Measurements from ENCODE around the gene ZNF536.

DNA sequence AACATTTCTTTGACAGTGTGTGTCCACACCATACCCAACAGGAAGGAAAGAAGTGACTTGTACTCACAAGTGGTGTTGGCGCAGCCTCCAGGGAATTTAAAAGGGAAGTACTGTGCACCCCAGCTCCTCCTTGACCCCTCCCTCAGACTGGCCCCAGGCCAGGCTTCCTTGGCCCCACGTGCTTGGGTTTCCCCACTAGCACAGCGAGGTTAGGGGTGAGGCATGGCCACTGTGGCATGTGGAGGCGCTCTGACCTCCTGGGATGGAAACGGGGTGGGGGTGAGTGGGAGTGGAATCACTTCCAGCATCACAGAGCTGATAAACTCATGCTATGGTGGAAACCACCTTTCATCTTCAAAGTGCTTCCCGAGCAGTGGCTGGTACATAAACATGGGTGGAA is 168.6 kb downstream of the ZNF536 start:
- no peak for TF ChIP-seq SP1 (CRISPR knock-in tag; conservative IDR thresholded peaks at IDR 0.05)
- TF ChIP-seq, protein P1, sequence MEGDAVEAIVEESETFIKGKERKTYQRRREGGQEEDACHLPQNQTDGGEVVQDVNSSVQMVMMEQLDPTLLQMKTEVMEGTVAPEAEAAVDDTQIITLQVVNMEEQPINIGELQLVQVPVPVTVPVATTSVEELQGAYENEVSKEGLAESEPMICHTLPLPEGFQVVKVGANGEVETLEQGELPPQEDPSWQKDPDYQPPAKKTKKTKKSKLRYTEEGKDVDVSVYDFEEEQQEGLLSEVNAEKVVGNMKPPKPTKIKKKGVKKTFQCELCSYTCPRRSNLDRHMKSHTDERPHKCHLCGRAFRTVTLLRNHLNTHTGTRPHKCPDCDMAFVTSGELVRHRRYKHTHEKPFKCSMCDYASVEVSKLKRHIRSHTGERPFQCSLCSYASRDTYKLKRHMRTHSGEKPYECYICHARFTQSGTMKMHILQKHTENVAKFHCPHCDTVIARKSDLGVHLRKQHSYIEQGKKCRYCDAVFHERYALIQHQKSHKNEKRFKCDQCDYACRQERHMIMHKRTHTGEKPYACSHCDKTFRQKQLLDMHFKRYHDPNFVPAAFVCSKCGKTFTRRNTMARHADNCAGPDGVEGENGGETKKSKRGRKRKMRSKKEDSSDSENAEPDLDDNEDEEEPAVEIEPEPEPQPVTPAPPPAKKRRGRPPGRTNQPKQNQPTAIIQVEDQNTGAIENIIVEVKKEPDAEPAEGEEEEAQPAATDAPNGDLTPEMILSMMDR (IDR thresholded peaks at IDR 0.05), result no peak
- TF ChIP-seq CBFB (CRISPR knock-in tag; IDR thresholded peaks at IDR 0.05; ENCODE audit: low read depth), result no peak
- TF ChIP-seq TP53 (CRISPR knock-in tag; IDR thresholded peaks at IDR 0.05), result no peak
- TF ChIP-seq CREM (CRISPR knock-in tag; IDR thresholded peaks at IDR 0.05), result no peak
- no peak for TF ChIP-seq KAT7 (CRISPR knock-in tag; IDR thresholded peaks at IDR 0.05; ENCODE audit: borderline replicate concordance)
- TF ChIP-seq, protein P2, sequence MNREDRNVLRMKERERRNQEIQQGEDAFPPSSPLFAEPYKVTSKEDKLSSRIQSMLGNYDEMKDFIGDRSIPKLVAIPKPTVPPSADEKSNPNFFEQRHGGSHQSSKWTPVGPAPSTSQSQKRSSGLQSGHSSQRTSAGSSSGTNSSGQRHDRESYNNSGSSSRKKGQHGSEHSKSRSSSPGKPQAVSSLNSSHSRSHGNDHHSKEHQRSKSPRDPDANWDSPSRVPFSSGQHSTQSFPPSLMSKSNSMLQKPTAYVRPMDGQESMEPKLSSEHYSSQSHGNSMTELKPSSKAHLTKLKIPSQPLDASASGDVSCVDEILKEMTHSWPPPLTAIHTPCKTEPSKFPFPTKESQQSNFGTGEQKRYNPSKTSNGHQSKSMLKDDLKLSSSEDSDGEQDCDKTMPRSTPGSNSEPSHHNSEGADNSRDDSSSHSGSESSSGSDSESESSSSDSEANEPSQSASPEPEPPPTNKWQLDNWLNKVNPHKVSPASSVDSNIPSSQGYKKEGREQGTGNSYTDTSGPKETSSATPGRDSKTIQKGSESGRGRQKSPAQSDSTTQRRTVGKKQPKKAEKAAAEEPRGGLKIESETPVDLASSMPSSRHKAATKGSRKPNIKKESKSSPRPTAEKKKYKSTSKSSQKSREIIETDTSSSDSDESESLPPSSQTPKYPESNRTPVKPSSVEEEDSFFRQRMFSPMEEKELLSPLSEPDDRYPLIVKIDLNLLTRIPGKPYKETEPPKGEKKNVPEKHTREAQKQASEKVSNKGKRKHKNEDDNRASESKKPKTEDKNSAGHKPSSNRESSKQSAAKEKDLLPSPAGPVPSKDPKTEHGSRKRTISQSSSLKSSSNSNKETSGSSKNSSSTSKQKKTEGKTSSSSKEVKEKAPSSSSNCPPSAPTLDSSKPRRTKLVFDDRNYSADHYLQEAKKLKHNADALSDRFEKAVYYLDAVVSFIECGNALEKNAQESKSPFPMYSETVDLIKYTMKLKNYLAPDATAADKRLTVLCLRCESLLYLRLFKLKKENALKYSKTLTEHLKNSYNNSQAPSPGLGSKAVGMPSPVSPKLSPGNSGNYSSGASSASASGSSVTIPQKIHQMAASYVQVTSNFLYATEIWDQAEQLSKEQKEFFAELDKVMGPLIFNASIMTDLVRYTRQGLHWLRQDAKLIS (CRISPR knock-in tag; IDR thresholded peaks at IDR 0.05; ENCODE audit: borderline replicate concordance), result no peak
- TF ChIP-seq, protein P3, sequence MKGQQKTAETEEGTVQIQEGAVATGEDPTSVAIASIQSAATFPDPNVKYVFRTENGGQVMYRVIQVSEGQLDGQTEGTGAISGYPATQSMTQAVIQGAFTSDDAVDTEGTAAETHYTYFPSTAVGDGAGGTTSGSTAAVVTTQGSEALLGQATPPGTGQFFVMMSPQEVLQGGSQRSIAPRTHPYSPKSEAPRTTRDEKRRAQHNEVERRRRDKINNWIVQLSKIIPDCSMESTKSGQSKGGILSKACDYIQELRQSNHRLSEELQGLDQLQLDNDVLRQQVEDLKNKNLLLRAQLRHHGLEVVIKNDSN (CRISPR knock-in tag; IDR thresholded peaks at IDR 0.05), result no peak
- TF ChIP-seq ZNF232 (CRISPR knock-in tag; IDR thresholded peaks at IDR 0.05), result no peak
- TF ChIP-seq, protein P4, sequence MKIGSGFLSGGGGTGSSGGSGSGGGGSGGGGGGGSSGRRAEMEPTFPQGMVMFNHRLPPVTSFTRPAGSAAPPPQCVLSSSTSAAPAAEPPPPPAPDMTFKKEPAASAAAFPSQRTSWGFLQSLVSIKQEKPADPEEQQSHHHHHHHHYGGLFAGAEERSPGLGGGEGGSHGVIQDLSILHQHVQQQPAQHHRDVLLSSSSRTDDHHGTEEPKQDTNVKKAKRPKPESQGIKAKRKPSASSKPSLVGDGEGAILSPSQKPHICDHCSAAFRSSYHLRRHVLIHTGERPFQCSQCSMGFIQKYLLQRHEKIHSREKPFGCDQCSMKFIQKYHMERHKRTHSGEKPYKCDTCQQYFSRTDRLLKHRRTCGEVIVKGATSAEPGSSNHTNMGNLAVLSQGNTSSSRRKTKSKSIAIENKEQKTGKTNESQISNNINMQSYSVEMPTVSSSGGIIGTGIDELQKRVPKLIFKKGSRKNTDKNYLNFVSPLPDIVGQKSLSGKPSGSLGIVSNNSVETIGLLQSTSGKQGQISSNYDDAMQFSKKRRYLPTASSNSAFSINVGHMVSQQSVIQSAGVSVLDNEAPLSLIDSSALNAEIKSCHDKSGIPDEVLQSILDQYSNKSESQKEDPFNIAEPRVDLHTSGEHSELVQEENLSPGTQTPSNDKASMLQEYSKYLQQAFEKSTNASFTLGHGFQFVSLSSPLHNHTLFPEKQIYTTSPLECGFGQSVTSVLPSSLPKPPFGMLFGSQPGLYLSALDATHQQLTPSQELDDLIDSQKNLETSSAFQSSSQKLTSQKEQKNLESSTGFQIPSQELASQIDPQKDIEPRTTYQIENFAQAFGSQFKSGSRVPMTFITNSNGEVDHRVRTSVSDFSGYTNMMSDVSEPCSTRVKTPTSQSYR (CRISPR knock-in tag; IDR thresholded peaks at IDR 0.05), result no peak
- TF ChIP-seq, protein P5, sequence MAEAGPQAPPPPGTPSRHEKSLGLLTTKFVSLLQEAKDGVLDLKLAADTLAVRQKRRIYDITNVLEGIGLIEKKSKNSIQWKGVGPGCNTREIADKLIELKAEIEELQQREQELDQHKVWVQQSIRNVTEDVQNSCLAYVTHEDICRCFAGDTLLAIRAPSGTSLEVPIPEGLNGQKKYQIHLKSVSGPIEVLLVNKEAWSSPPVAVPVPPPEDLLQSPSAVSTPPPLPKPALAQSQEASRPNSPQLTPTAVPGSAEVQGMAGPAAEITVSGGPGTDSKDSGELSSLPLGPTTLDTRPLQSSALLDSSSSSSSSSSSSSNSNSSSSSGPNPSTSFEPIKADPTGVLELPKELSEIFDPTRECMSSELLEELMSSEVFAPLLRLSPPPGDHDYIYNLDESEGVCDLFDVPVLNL (CRISPR knock-in tag; IDR thresholded peaks at IDR 0.05; ENCODE audit: borderline replicate concordance, low read depth), result no peak
- TF ChIP-seq, protein P6, sequence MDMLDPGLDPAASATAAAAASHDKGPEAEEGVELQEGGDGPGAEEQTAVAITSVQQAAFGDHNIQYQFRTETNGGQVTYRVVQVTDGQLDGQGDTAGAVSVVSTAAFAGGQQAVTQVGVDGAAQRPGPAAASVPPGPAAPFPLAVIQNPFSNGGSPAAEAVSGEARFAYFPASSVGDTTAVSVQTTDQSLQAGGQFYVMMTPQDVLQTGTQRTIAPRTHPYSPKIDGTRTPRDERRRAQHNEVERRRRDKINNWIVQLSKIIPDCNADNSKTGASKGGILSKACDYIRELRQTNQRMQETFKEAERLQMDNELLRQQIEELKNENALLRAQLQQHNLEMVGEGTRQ (CRISPR knock-in tag; IDR thresholded peaks at IDR 0.05), result no peak
- TF ChIP-seq, protein P7, sequence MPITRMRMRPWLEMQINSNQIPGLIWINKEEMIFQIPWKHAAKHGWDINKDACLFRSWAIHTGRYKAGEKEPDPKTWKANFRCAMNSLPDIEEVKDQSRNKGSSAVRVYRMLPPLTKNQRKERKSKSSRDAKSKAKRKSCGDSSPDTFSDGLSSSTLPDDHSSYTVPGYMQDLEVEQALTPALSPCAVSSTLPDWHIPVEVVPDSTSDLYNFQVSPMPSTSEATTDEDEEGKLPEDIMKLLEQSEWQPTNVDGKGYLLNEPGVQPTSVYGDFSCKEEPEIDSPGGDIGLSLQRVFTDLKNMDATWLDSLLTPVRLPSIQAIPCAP (CRISPR knock-in tag; IDR thresholded peaks at IDR 0.05), result no peak
